ENCODE results near the gene PAPPA2. TPM values are rescaled to one million over a fixed set of nuclear protein-coding genes. Genes with fewer than 3 reads are reported as not detected.

PAPPA2 gene
- total RNA-seq, 1 experiment from 2014 or later, result 0.81 TPM

DNA sequence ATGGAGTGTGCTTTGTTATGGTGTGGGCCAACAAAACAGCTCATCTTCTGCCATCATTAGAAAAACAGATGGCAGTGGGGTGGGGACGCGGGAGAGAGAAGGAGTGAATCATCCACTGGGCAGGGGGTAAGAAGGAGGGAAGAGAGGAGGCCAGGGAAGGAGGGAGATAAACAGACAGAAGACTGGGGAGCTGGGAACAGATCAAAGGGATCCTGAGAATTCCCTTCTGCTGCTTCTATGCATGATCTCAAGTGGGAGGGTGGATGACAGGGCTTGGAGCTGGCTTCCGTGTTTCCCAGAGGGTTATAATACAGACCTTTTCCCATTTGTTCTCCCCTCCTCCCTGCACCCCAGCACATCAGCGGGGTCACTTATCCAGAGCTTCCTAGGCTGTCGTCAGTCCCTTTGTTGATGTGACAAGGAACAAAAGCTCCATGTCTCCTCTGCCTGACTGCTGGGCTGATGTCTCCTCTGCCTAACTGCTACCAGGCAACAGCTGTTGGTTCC, 338.6 kb downstream of the PAPPA2 start:
- Histone ChIP-seq H3K9me3 (ENCODE audit: control insufficient read depth, low read depth, low read length) (no peaks in the 10 kb centered on the region), H4K91ac (ENCODE audit: insufficient read length, low read depth, low read length) (no peak overlapping the region), H2BK12ac (ENCODE audit: insufficient read length, low read depth, low read length) (no peak overlapping the region), H3K79me1 (ENCODE audit: insufficient read depth, low read depth, low read length, poor library complexity, severe bottlenecking) (no peaks in the 10 kb centered on the region), H3K4ac (ENCODE audit: low read depth, low read length) (no peak overlapping the region), H4K5ac (ENCODE audit: insufficient read length, low read depth, low read length) (no peak overlapping the region), H3K9ac (ENCODE audit: extremely low read depth, insufficient read length, low read length) (no peak overlapping the region), H4K8ac (replicated peaks; ENCODE audit: insufficient read length, low read depth, low read length) (no peak overlapping the region), H3K23ac (ENCODE audit: insufficient read length, low read depth, low read length) (no peak overlapping the region), H2BK120ac (ENCODE audit: low read depth, low read length, poor library complexity, severe bottlenecking) (no peak overlapping the region), H3K56ac (ENCODE audit: insufficient read length, low read depth, low read length) (no peak overlapping the region), H3K27ac (ENCODE audit: insufficient read length, low read depth, low read length) (no peak overlapping the region), H3K4me2 (ENCODE audit: insufficient read depth, insufficient read length, low read length) (no peak overlapping the region), H3K23me2 (ENCODE audit: insufficient read length, low read depth, low read length, poor library complexity, severe bottlenecking) (no peaks in the 10 kb centered on the region), H3K4me1 (ENCODE audit: insufficient read depth, low read length) (peaks cover 7% of the 10 kb centered on the region; the same call in 1 of the 2 replicates), H2BK5ac (ENCODE audit: insufficient read length, low read length) (no peak overlapping the region), H3T11ph (ENCODE audit: low read length) (no peak overlapping the region), H2BK20ac (ENCODE audit: low read depth, low read length, poor library complexity, severe bottlenecking) (no peak overlapping the region), H3K18ac (ENCODE audit: insufficient read length, low read depth, low read length) (no peak overlapping the region), H2AK5ac (ENCODE audit: insufficient read length, low read length) (no peak overlapping the region), H2AFZ (ENCODE audit: low read length) (no peak overlapping the region), H3K79me2 (ENCODE audit: insufficient read depth, low read length) (no peaks in the 10 kb centered on the region), H2BK15ac (ENCODE audit: low read depth, low read length) (no peak overlapping the region), H3K27me3 (ENCODE audit: insufficient read depth, low read length) (no peaks in the 10 kb centered on the region), H3K14ac (ENCODE audit: insufficient read depth, low read length) (no peak overlapping the region; the same call in 1 of the 2 replicates), H4K20me1 (ENCODE audit: control insufficient read depth, insufficient read depth, insufficient read length) (no peaks in the 10 kb centered on the region)
- H3K27me3 Mint-ChIP-seq (ENCODE audit: low read depth), result no peaks in the 10 kb centered on the region
- H3K4me3 Mint-ChIP-seq, result no peak overlapping the region
- WGBS (ENCODE audit: extremely low coverage, insufficient read length, low lambda C conversion rate), result no CpG with 5 or more reads among the region's 5 CpGs
- DNase-seq, result no peak
- peak overlapping the region in 1 of 3 experiments; percentile 78; a peak in 2 of 7 replicates for H3K27ac Mint-ChIP-seq
- H3K36me3 Mint-ChIP-seq (ENCODE audit: insufficient read depth in 1 of 3, low read depth in 3 of 3), result no peaks in the 10 kb centered on the region
- TF ChIP-seq, protein P1, sequence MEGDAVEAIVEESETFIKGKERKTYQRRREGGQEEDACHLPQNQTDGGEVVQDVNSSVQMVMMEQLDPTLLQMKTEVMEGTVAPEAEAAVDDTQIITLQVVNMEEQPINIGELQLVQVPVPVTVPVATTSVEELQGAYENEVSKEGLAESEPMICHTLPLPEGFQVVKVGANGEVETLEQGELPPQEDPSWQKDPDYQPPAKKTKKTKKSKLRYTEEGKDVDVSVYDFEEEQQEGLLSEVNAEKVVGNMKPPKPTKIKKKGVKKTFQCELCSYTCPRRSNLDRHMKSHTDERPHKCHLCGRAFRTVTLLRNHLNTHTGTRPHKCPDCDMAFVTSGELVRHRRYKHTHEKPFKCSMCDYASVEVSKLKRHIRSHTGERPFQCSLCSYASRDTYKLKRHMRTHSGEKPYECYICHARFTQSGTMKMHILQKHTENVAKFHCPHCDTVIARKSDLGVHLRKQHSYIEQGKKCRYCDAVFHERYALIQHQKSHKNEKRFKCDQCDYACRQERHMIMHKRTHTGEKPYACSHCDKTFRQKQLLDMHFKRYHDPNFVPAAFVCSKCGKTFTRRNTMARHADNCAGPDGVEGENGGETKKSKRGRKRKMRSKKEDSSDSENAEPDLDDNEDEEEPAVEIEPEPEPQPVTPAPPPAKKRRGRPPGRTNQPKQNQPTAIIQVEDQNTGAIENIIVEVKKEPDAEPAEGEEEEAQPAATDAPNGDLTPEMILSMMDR (conservative IDR thresholded peaks at IDR 0.05), result no peak
- H3K4me1 Mint-ChIP-seq, result peaks cover 22 to 25% of the 10 kb centered on the region in 2 experiments
- no peaks in the 10 kb centered on the region for H3K9me3 Mint-ChIP-seq
